Ovary (tissue), 3 donors: ENCODE data around the gene CEACAM4.

Source experiments
- CTCF ChIP-seq, 3 donors: fragments of 450-650 bp in 2 of 3; fragments of 200-600 bp in 1 of 3; IDR thresholded peaks; one replicate each; pipeline versions ENCODE4 v1.5.1 to v1.8.0; 2016 to 2022; ENCODE audit warnings: antibody characterized with exemption in 3 of 3, mild to moderate bottlenecking in 1 of 3
- EP300 ChIP-seq: sonication (generic); formaldehyde crosslinking; IDR thresholded peaks from one replicate; pipeline ENCODE4 v1.6.1; 2017; ENCODE audit warnings: antibody characterized with exemption
- POLR2A ChIP-seq: fragments of 450-650 bp; IDR thresholded peaks from one replicate; pipeline ENCODE4 v1.6.1; 2017; ENCODE audit warnings: antibody characterized with exemption, mild to moderate bottlenecking, moderate library complexity
- donor health status: DM: no; HTN: no; CAD: no.

GRCh38 chr19:41606215-41606837 lies 20.5 kb downstream of the CEACAM4 start:
- TF ChIP-seq POLR2A (no peak), CTCF (IDR thresholded peaks at IDR 0.05) (no peak), EP300 (no peak)
